ENCODE data around the gene MED14. TPM values are rescaled to one million over a fixed set of nuclear protein-coding genes. Genes with fewer than 3 reads are reported as not detected.

Gene MED14
- total and polyA plus RNA-seq, 2 of the 8 experiments (the other 6 are each of a cell fraction or from before 2014, with no cell fraction given), result 79.7 to 117 TPM

GRCh38 chrX:40652664-40653063 is 82.7 kb downstream of the MED14 start:
- Histone ChIP-seq H2AFZ (ENCODE audit: low read length) (no peak overlapping the region), H3K27ac (ENCODE audit: low read depth, low read length) (no peak overlapping the region), H3K14ac (ENCODE audit: insufficient read length) (no peak overlapping the region), H3K4me2 (ENCODE audit: insufficient read depth in 1 of 2, low read depth in 2 of 2, low read length in 2 of 2) (no peak overlapping the region), H3K9me3 (ENCODE audit: insufficient read depth in 2 of 2, low read depth in 1 of 2, low read length in 1 of 2) (no peaks in the 10 kb centered on the region), H2BK120ac (replicated peaks; ENCODE audit: low read depth, low read length) (no peak overlapping the region), H3K9ac (replicated peaks in 1 of 4; ENCODE audit: extremely low read depth in 1 of 4, low read depth in 3 of 4, low read length in 3 of 4) (no peak overlapping the region), H3K36me3 (ENCODE audit: control insufficient read depth in 2 of 4, insufficient read depth in 4 of 4, low read length in 3 of 4) (peaks cover 2 to 63% (median 19%) of the 10 kb centered on the region in 4 experiments; a peak in 7 of 8 replicates), H3K56ac (replicated peaks; ENCODE audit: insufficient read length, low read depth, low read length) (no peak overlapping the region), H3K4ac (replicated peaks; ENCODE audit: insufficient read length, low read depth, low read length) (no peak overlapping the region), H3K23ac (ENCODE audit: insufficient read length) (no peak overlapping the region), H3K4me1 (replicated peaks in 1 of 4; ENCODE audit: control insufficient read depth in 3 of 4, insufficient read depth in 4 of 4, low read length in 3 of 4) (peaks cover 0 to 2% (median 0%) of the 10 kb centered on the region in 4 experiments; a peak in 2 of 7 replicates), H2BK5ac (ENCODE audit: low read depth, low read length) (no peak overlapping the region), H3K23me2 (ENCODE audit: low read depth, low read length) (no peaks in the 10 kb centered on the region), H4K8ac (ENCODE audit: extremely low read depth, insufficient read depth, low read length) (no peak overlapping the region), H4K5ac (ENCODE audit: insufficient read length, low read depth, low read length) (no peak overlapping the region), H3K18ac (ENCODE audit: extremely low read depth, low read length) (no peak overlapping the region), H2AK5ac (ENCODE audit: low read depth, low read length) (no peak overlapping the region), H3K79me1 (ENCODE audit: low read depth, low read length) (no peaks in the 10 kb centered on the region), H4K91ac (replicated peaks; ENCODE audit: insufficient read length, low read length) (no peak overlapping the region), H3K27me3 (replicated peaks in 1 of 4; ENCODE audit: control insufficient read depth in 3 of 4, extremely low read depth in 1 of 4, insufficient read depth in 3 of 4, low read length in 3 of 4) (no peaks in the 10 kb centered on the region), H3K79me2 (ENCODE audit: control insufficient read depth in 1 of 2, insufficient read depth in 2 of 2, low read length in 2 of 2) (no peaks in the 10 kb centered on the region), H2BK15ac (ENCODE audit: low read length) (no peak overlapping the region), H2BK12ac (ENCODE audit: low read depth, low read length) (no peak overlapping the region), H3K4me3 (ENCODE audit: extremely low read depth in 1 of 4, insufficient read depth in 2 of 4, low read depth in 3 of 4, low read length in 4 of 4) (no peak overlapping the region), H4K20me1 (replicated peaks in 1 of 2; ENCODE audit: control insufficient read depth in 1 of 2, insufficient read depth in 2 of 2, low read length in 2 of 2) (no peaks in the 10 kb centered on the region), H2BK20ac (ENCODE audit: low read length) (no peak overlapping the region)
- ChIA-PET POLR2A (ENCODE audit: partially characterized antibody) (no interaction called here), CTCF (ENCODE audit: partially characterized antibody) (interaction anchor here (0.7 to 1.8 kb wide), 4 partner anchors 12 to 106 kb away, joined by 3 to 7 read pairs (median 4); no protein-coding TSS in a partner anchor)
- FAIRE-seq (no peak), DNase-seq (ENCODE audit: low read depth in 1 of 2, low spot score in 2 of 2) (no peak)
- TF ChIP-seq PHF8 (conservative IDR thresholded peaks at IDR 0.05; ENCODE audit: low read depth, low read length) (no peak), CBX8 (IDR thresholded peaks at IDR 0.05; ENCODE audit: borderline replicate concordance, low read depth, low read length) (no peak), YY1 (IDR thresholded peaks at IDR 0.05; ENCODE audit: low read depth, low read length) (no peak), CTBP2 (IDR thresholded peaks at IDR 0.05; ENCODE audit: borderline replicate concordance, insufficient read depth, insufficient read length, low read length) (no peak), CREB1 (IDR thresholded peaks at IDR 0.05) (no peak), KDM5A (IDR thresholded peaks at IDR 0.05; ENCODE audit: low read length) (no peak)
- TF ChIP-seq, protein P1, sequence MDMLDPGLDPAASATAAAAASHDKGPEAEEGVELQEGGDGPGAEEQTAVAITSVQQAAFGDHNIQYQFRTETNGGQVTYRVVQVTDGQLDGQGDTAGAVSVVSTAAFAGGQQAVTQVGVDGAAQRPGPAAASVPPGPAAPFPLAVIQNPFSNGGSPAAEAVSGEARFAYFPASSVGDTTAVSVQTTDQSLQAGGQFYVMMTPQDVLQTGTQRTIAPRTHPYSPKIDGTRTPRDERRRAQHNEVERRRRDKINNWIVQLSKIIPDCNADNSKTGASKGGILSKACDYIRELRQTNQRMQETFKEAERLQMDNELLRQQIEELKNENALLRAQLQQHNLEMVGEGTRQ (IDR thresholded peaks at IDR 0.05; ENCODE audit: low read length), result no peak
- 100% methylated on average over 1 of the region's 1 CpG; no CpG with 5 or more reads in 1 of the 2 experiments for WGBS, 2 experiments (ENCODE audit: extremely low coverage in 1 of 2, insufficient coverage in 1 of 2, insufficient read length in 1 of 2, insufficient replicate concordance in 2 of 2, low coverage in 1 of 2, low lambda C conversion rate in 2 of 2, missing lambda C conversion rate in 1 of 2)
